ENCODE data around the gene INHBA.
A peak's percentile ranks its signal among the peaks of the same experiment; 100 is the strongest.

The INHBA gene

GRCh38 chr7:41700044-41700471 is 2.8 kb downstream of the INHBA start:
- Mint-ChIP-seq H3K27ac (peak overlapping the region; percentile 54), H3K4me1 (peaks cover 34% of the 10 kb centered on the region), H3K27me3 (peaks cover 50% of the 10 kb centered on the region), H3K4me3 (peak overlapping the region; percentile 71), H3K36me3 (no peaks in the 10 kb centered on the region), H3K9me3 (no peaks in the 10 kb centered on the region)
- no peak for ATAC-seq

- no peaks in the 10 kb centered on the region for H3K9me3 Mint-ChIP-seq
Measured at GRCh38 chr7:41699516-41699915, 3.4 kb downstream of the INHBA start.

GRCh38 chr7:41698726-41699125 is 4.2 kb downstream of the INHBA start:
- Mint-ChIP-seq H3K9me3 (no peaks in the 10 kb centered on the region), H3K27me3 (peaks cover 55% of the 10 kb centered on the region), H3K27ac (no peak overlapping the region), H3K4me1 (peaks cover 23% of the 10 kb centered on the region), H3K36me3 (no peaks in the 10 kb centered on the region), H3K4me3 (no peak overlapping the region)
- no peak for ATAC-seq

More at GRCh38 chr7:41699516-41699915, 3.4 kb downstream of the INHBA start:
- ATAC-seq, result peak; percentile 43
- no peaks in the 10 kb centered on the region for H3K36me3 Mint-ChIP-seq
- H3K4me1 Mint-ChIP-seq, result peaks cover 30% of the 10 kb centered on the region
- peak overlapping the region; percentile 54 for H3K27ac Mint-ChIP-seq
- H3K4me3 Mint-ChIP-seq, result peak overlapping the region; percentile 62
- peaks cover 55% of the 10 kb centered on the region for H3K27me3 Mint-ChIP-seq

- Mint-ChIP-seq H3K36me3 (no peaks in the 10 kb centered on the region), H3K9me3 (no peaks in the 10 kb centered on the region), H3K4me1 (peaks cover 23% of the 10 kb centered on the region), H3K27ac (no peak overlapping the region), H3K4me3 (no peak overlapping the region), H3K27me3 (peaks cover 55% of the 10 kb centered on the region)
- ATAC-seq, result no peak
Measured at GRCh38 chr7:41698114-41698513, 4.8 kb downstream of the INHBA start.

- H3K36me3 Mint-ChIP-seq, result no peaks in the 10 kb centered on the region
- H3K4me3 Mint-ChIP-seq, result no peak overlapping the region
- H3K4me1 Mint-ChIP-seq, result peaks cover 23% of the 10 kb centered on the region
- no peaks in the 10 kb centered on the region for H3K9me3 Mint-ChIP-seq
- ATAC-seq, result no peak
- peaks cover 47% of the 10 kb centered on the region for H3K27me3 Mint-ChIP-seq
- no peak overlapping the region for H3K27ac Mint-ChIP-seq
Measured at GRCh38 chr7:41696323-41696916, 6.5 kb downstream of the INHBA start.

GRCh38 chr7:41695661-41696322 is 7.1 kb downstream of the INHBA start:
- Mint-ChIP-seq H3K9me3 (no peaks in the 10 kb centered on the region), H3K27me3 (peaks cover 40% of the 10 kb centered on the region), H3K27ac (no peak overlapping the region), H3K4me1 (peaks cover 17% of the 10 kb centered on the region), H3K36me3 (no peaks in the 10 kb centered on the region), H3K4me3 (no peak overlapping the region)
- ATAC-seq, result no peak

GRCh38 chr7:41694495-41694894 is 8.4 kb downstream of the INHBA start:
- ATAC-seq, result no peak
- peaks cover 4% of the 10 kb centered on the region for H3K4me1 Mint-ChIP-seq
- H3K27me3 Mint-ChIP-seq, result peaks cover 36% of the 10 kb centered on the region
- no peak overlapping the region for H3K27ac Mint-ChIP-seq
- H3K36me3 Mint-ChIP-seq, result no peaks in the 10 kb centered on the region
- no peaks in the 10 kb centered on the region for H3K9me3 Mint-ChIP-seq
- H3K4me3 Mint-ChIP-seq, result no peak overlapping the region

- H3K27ac Mint-ChIP-seq, result no peak overlapping the region
- no peaks in the 10 kb centered on the region for H3K36me3 Mint-ChIP-seq
- no peak for ATAC-seq
Measured at GRCh38 chr7:41693150-41693997, 9.5 kb downstream of the INHBA start.

GRCh38 chr7:41692251-41692650 is 10.6 kb downstream of the INHBA start:
- H3K9me3 Mint-ChIP-seq, result no peaks in the 10 kb centered on the region
- ATAC-seq, result no peak
- no peaks in the 10 kb centered on the region for H3K36me3 Mint-ChIP-seq
- no peak overlapping the region for H3K4me3 Mint-ChIP-seq
- no peak overlapping the region for H3K27ac Mint-ChIP-seq
- H3K4me1 Mint-ChIP-seq, result no peaks in the 10 kb centered on the region
- H3K27me3 Mint-ChIP-seq, result peaks cover 31% of the 10 kb centered on the region

More at GRCh38 chr7:41693150-41693997, 9.5 kb downstream of the INHBA start:
- no peaks in the 10 kb centered on the region for H3K9me3 Mint-ChIP-seq
- no peaks in the 10 kb centered on the region for H3K4me1 Mint-ChIP-seq
- H3K4me3 Mint-ChIP-seq, result no peak overlapping the region
- peaks cover 31% of the 10 kb centered on the region for H3K27me3 Mint-ChIP-seq

GRCh38 chr7:41691286-41692190 is 11.4 kb downstream of the INHBA start:
- H3K27me3 Mint-ChIP-seq, result peaks cover 28% of the 10 kb centered on the region
- no peak for ATAC-seq
- H3K9me3 Mint-ChIP-seq, result no peaks in the 10 kb centered on the region
- H3K36me3 Mint-ChIP-seq, result no peaks in the 10 kb centered on the region
- H3K27ac Mint-ChIP-seq, result no peak overlapping the region
- no peak overlapping the region for H3K4me3 Mint-ChIP-seq
- no peaks in the 10 kb centered on the region for H3K4me1 Mint-ChIP-seq

GRCh38 chr7:41689815-41690214 is 13.1 kb downstream of the INHBA start:
- H3K4me1 Mint-ChIP-seq, result peaks cover 6% of the 10 kb centered on the region
- H3K27me3 Mint-ChIP-seq, result peaks cover 11% of the 10 kb centered on the region
- H3K36me3 Mint-ChIP-seq, result no peaks in the 10 kb centered on the region
- H3K4me3 Mint-ChIP-seq, result no peak overlapping the region
- no peak for ATAC-seq
- H3K9me3 Mint-ChIP-seq, result no peaks in the 10 kb centered on the region
- H3K27ac Mint-ChIP-seq, result no peak overlapping the region

- Mint-ChIP-seq H3K36me3 (no peaks in the 10 kb centered on the region), H3K27ac (no peak overlapping the region), H3K4me1 (peaks cover 6% of the 10 kb centered on the region), H3K27me3 (peaks cover 9% of the 10 kb centered on the region), H3K9me3 (no peaks in the 10 kb centered on the region), H3K4me3 (no peak overlapping the region)
- no peak for ATAC-seq
Measured at GRCh38 chr7:41688906-41689305, 14.0 kb downstream of the INHBA start.

GRCh38 chr7:41688012-41688625 is 14.8 kb downstream of the INHBA start:
- Mint-ChIP-seq H3K9me3 (no peaks in the 10 kb centered on the region), H3K4me3 (no peak overlapping the region), H3K4me1 (peaks cover 6% of the 10 kb centered on the region), H3K27ac (no peak overlapping the region), H3K27me3 (peaks cover 9% of the 10 kb centered on the region), H3K36me3 (no peaks in the 10 kb centered on the region)
- no peak for ATAC-seq

- peaks cover 6% of the 10 kb centered on the region for H3K4me1 Mint-ChIP-seq
- H3K27ac Mint-ChIP-seq, result no peak overlapping the region
- H3K9me3 Mint-ChIP-seq, result no peaks in the 10 kb centered on the region
- no peak overlapping the region for H3K4me3 Mint-ChIP-seq
- ATAC-seq, result no peak
- peaks cover 9% of the 10 kb centered on the region for H3K27me3 Mint-ChIP-seq
- no peaks in the 10 kb centered on the region for H3K36me3 Mint-ChIP-seq
Measured at GRCh38 chr7:41685684-41686083, 17.2 kb downstream of the INHBA start.
